ENCODE data around the gene GRIK1.

The GRIK1 gene

DNA sequence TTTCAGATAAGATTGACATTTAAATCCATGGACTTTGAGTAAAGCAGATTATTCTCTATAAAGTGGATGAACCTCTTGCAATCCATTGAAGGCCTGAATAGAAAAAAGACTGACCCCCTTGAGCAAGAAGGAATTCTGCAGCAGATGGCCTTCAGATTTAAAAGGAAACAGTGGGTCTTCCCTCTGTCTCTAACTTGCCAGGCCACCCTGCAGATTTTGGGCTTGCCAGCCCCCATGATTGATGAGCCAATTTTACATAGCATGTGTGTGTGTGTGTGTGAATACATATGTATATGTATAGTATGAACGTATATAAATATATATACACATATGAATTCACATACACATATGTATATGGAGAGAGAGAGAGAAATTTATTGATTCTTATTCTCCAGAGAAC, 113.4 kb downstream of the GRIK1 start:
- no peak for DNase-seq

DNA sequence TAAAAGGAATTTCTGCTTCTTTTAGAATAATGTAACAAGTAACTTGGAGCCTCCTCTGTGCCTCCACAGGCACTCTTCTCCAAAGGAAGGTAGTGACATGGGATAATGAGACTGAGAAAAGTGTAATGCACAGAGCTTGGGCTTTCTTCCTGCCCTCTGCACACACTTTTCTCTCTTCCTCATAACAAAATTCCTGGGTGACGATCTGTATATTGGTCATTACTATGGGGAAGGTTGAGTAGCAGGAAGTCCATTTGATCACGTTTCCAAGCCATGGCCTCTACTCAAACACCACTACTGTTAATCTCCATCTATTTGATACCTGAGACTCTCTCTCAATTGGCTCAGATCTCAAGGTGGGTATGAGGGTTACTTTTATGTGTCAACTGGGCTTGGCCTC, 113.9 kb downstream of the GRIK1 start:
- no peak for DNase-seq

DNA sequence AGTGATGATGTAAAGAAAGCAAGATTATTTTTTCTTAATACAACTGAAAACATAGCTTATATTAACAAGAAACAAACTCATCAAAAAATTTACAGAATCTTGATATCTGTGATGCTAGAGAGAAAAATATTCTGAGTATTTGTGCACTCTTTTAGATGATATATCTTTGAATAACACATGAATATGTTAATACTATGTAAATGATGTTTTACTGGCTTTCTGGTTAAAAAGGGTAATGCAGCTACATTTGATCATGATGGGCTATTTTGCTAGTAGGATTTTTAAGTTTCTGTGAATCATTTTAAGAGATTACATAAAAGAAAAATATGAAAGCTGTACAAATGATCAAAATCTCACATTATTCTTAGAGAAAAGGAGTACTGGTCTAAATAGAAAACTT, 114.5 kb downstream of the GRIK1 start:
- DNase-seq = no peak

DNA sequence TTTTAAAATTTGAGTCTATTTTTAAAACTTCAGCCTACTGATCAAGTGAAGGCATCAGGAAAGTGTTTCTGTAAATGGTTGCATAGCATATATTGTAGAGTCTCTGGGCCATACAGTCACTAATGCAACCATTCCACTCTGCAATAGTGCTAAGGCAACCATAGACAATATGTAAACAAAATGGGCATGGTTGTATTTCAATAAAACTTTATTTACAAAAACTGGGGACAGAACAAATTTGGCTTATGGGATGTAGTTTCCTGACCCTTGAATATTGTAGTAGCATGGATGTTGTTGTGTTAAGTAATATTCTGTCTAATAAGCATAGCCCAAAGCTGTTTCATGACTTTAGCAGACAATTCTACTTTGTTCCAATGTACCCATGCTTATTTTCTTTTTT, 117.7 kb downstream of the GRIK1 start:
- DNase-seq = no peak

DNA sequence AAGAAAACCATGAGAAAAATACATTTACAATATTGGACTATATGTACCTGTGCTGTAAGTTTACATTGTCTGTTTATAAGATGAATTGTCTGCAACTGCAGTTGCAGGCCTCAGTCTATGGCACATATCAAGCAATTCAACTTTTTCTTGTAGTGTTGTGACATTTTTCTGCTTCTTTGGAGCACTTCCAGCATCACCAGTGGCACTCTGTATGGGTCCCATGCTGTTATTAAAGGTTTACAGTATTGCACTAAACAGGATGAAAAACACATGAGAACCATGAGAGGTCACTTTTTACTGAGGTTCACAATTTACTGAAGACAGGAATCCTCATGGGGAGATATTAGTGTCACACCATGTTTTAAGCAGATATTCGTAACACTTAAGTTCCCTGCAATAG, 118.6 kb downstream of the GRIK1 start:
- no peak for DNase-seq

DNA sequence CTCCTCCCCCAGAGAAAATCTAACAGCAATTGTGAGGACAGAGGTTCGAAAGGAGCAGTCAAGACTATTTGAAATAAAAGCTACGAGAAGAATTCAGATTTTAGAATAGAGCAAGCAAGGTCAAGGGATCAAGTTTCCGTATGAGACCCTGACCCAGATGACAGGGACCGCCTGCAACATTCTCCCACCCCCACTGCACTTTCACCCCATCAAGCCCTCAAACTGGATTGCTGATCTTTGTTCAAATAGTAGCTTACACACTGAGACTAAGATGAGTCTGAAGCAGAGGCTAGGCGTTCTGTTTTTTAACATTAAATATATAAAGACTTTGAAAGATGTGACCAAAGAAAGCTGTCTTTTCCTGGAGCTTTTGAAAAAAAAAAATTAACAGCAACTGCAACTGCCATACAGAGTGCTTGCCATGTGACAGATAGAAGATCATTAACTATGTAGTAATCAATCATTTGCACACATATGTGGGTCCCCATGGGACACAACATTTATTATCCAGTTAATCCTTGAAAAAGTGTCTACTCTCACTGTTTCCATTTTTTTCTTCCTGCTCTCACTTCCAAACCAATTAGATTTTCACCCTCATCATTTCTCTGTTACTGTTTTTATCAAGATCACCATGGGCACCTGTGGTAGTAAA, 120.0 kb downstream of the GRIK1 start:
- DNase-seq = no peak

DNA sequence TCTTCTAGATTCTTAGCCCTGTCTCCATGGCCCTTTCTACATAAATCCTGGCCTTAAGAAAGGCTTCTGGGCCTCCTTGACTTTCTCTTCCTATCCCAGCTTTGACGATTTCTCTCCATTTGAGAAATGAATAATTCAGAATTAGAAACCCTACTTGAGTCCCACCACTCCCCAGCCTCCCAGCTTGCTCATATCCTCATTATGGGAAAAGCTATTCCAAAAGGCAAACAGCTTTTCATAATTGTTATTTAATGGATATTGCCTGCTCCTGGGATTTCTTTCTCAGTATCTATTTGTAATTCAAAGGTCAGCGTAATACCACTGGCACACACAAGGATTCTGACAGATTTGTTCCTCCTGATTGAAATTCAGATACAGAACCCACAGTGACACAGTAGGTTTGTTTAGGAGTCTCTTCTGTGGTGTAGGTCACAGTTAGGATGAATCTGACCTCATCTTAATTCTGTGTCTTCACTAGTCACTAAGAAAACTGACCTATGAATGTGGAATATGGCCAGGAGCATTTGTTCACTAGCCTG, 121.3 kb downstream of the GRIK1 start:
- no peak for DNase-seq

DNA sequence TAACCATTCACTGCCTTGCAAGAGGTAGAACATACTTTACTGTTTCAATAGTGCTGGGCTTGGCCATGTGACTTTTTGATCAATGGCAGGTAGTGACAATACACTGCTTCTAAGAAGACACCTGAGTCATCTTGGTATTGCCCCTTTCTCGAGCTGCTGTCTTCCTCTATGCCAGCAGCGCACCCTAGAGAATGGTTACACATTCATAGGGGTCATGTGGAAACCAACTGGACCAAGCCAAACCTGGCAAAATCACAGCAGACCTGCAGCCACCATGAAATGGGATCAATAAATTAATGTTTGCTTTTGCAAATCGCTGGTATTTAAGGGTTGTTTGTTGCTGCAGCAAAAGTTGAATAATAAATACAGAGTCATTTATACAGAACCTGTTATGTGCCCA, 122.3 kb downstream of the GRIK1 start:
- no peak for DNase-seq

DNA sequence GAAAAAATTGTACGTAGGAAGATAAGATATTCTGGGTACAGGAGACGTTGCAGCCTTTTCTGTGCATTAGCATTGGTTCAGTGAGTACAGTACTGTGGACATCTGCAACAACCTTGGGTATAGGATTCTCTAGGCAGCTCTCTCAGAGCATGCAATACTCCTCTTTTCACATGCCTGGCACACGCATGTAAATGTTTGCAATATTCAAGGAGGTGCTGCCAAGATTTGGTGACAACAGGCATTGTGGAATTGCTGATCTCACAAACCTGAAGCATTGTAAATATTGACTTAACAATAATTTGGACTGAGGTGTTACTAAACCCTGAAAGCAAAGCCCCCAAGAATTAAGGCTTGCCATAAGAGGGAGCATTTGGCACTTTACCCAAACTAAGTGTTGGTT, 126.8 kb downstream of the GRIK1 start:
- DNase-seq = no peak

DNA sequence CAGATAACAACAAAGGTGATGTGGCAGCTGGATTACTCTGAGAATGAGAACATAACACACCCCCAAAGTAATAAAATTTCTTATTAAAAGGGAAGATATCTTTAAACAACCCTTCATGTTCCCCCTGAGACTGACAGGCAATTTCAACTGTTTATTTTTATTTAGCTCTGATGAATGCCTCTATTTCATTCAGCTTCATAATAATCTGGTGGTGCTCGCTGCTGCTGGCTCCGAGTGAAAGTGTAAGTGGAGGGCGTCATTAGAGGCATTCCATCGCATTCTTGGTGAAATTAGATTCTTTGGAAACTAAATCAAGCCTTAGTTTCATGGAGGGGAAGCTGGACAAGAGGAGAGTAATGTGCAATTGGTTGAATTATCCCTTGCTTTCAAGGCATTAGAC, 128.9 kb downstream of the GRIK1 start:
- DNase-seq = no peak

DNA sequence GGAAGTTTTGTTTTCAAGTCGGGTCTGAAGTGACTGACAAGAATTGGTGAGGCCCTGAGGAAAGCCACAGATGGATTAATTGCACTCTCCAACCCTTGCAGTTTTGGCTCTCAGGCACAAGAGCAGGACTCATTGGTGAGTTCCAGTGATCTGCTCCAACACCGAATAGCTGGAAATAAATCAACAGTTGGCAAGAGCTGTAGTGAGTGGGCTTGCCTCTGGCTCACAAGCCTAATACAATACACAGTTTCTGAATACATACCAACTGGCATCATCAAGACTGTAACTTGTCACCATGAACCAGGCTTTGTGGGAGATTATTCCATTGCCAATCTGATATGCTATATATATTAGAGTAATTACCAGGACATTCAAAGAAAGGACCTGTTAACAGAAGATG, 131.6 kb downstream of the GRIK1 start:
- DNase-seq = no peak

DNA sequence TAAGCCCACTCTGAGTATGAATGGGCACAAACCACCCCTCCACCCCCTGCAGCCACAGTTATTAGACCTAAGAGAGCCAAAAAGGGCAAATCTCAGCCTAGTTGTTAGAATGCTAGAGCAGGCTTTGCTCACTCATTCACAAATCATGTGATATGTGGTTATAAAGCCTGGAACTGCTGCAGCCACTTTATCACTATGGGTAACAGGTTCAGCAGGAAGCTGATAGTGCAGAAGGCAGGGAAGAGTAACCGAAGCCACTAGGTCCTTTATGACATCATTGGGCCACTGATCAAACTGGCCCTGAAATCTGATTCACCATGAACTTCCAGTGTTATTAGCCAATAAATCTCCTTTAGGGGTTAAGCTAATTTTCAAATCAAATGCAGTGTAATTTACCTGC, 134.7 kb downstream of the GRIK1 start:
- no peak for DNase-seq

DNA sequence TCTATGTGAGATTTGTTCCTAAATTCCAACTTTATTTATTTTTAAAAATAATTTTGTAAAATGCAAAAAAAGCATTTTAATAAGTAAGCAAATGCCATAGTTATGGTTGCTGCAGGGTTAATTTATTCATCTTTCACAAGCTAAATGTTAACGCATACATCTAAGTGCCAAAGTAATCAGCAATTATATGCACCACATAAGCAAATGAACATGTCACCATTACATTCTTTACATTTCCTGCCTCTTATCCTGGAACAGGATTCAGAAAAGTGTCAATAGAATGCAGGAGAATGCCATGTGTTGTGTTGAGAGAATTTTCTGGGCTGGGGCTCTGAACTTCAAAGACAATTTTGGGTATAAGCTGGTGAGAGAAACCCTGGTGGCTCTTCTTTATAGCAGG, 136.6 kb downstream of the GRIK1 start:
- no peak for DNase-seq

DNA sequence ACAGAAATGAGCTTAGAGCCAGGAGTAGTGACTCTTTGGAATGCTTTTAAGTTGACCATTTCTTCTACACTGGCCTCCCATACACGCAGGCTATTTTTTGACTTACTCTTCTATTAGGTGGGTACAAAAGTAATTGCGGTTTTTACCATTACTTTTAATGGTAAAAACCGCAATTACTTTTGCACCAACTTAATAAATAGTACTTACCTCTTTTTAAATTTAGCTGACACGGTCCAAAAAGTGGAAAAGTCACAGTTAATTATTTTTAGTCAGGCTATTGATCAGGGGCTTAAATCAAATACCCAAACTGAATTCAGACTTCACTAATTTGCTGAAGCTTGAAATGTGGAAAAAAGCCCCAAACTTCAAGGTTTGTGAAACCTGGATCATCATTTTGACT, 138.7 kb downstream of the GRIK1 start:
- DNase-seq = no peak

DNA sequence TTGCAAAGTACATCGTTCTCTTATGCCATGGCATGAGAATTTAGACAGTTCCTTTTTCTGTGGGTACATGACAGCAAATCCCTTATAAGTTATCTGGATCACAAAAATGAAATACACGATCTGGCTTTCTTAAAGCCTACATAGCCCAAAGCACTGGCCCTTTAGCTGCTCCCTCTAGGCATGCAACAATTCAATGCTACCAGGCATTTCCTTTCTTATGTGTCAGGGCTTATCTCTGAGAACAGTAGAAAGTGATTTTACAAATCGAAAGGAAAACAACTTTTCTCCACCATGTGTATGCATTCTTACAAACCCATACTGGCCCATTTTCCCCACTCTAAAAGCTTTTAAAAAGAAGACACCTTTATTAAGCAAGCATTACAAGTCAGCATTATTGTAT, 139.7 kb downstream of the GRIK1 start:
- no peak for DNase-seq

DNA sequence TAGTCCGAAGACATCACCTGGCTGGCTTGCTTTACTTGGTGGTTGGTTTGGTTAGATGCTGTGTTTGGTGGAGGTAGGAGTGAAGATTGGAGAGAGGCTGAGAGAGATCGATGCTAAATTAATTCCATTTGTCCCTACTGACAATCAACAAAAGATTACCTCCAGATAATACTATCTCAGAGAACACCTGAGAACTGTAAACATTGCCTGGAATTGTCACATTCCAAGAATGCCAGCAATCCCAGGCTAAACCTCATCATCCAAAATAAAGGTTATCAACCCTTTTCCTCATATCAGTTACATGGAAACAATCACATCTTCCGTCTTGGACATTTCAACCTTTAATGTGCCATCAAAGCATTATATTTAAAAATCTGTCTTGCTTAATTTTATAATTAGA, 141.0 kb downstream of the GRIK1 start:
- no peak for DNase-seq

DNA sequence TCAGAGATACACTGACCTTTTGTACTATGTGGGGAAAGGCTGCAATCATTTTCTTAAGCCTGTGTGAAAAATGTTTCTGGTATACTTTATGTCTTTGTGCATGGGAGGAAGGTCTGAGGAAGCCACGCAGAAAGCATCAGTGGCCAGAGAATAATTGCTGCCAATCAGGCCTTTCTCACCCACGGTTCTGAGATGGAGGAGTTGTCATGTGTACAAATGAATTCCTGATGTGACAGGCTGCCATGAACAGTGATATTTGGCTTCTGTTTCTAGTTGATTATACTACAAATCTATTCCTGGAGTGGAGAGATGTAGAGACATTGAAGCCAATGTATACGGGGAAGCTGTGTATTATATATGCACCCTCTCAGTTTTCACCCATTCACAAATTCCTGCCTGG, 142.6 kb downstream of the GRIK1 start:
- no peak for DNase-seq

DNA sequence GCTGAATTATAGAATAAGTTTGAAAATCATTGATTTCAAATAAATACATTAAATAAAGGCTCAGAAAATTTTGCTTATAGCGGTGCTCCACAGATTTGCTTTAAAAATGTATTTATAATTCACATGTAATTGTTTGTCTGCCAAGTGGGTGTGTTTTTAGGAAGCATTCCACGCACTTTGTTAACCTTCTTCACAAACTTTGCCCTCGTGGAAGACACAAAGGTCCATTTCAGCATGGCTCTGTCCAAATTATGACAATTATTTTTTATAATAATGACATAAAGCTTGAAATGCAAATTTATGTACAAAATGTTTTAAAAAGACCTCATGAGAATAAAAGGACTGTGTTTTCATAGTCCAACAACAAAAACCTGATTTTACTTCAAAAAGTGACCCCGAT, 146.1 kb downstream of the GRIK1 start:
- DNase-seq = no peak

DNA sequence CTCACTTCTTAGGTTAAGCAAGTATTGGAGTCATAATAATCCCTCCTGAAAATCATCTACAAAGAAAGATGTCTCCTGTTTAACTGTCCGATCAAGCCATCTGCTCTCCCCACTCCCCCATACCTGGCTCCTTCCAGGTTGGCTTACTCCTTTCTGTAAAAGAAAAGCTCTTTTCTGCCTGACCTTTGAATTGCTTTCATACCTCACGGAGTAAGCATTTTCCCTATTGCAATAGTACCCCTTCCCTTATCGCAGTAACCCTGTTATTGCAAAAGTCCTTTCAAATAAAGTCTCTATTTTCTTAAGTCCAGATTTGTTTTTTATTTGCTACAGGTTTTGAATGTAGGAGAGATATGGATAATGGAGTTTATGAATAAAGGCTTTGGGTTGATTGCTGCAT, 150.4 kb downstream of the GRIK1 start:
- no peak for DNase-seq

DNA sequence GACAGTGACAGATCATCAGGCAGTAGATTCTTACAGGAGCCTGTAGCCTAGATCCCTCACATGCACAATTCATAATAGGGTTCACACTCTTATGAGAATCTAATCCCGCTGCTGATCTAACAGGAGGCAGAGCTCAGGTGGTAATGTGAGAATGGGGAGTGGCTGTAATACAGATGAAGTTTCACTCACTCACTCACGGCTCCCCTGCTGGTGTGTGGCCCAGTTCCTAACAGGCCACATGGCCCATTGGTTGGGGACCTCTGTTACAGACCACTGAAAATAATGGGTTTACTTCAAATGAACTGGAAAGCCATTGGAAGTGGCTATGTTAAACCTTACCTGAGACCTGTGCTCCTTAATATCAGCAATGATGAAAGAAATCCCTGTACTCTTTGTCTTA, 151.0 kb downstream of the GRIK1 start:
- DNase-seq = no peak

DNA sequence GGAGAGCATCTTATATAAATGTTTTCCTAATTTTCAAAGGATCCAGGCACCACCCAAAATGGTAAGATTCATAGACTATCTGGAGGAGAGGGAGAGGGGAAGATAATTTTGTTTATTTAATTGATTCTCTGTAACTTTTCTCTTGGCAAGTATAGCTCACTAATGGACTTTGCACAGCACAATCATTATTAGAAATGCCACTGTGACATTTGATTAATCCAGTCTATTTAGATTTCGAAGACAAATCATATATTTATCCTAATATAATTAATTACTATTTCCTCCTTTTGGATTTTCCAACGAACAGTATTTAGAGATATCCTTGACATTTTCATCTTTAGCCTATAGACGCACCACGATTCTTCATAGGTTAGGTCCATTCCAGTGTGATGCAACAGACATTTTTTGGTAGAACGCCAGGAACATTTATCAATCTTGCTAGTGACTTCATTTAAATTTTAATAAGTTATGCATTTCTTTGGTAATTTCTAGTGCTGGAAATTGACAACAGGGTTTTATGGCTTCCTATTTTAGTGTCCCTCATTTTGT, 152.4 kb downstream of the GRIK1 start:
- no peak for DNase-seq

DNA sequence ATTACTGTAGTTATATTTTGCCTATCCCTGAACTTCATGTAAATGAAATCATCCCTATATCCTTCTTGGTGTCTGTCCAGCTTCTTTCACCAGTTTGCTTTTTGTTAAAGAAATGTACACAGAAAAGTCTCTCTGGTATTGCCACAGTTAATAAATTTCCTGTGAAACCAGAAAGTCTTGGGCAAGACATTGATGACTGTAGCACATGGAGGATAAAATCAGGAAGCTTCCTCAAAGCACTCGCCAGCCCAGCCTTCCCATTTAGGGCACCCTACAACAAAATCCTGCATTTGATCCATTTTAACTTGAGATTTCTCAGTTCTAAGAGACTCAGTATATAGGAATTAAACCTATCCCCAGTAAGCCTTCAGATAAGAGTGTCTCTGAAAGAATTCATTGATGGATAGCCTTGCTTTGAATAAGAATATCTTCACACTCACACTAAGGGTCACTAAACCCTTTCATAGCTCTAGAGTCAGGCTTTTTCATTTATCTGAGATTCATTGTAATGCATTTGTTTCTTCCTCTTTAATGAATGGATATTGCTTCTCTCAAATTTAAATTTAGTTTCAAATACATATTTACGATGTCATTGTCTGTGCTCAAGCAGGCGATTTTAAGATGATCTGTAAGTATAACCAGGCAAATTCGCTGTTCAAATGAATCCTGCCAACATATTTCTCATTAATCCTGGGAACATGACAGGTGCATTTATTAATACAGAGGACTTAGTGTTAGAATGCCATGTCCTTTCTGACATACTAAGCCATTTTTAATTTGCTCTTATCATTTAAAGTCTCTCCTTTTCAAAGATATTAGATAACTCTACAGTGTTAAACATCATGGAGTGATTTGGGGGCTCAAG, 153.1 kb downstream of the GRIK1 start:
- DNase-seq = no peak

DNA sequence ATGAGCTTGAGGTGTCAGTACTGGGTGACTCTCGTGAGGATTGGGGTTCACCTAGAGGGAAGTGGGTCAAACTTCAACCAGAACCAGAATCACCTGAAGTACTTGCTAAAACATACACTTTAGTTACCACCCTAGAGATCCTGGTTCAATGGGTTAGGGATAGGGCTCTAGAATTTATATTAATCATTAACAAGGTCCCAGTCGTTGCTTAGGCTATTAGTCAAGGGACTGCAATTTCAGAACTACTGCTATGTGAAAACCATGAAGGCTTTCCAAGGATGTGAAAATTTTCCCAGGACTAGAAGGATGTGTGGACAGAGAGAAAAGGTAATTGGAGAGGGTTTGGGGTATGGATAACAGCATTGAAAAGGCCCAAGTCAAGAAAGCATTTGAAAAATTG, 162.6 kb downstream of the GRIK1 start:
- DNase-seq = no peak

DNA sequence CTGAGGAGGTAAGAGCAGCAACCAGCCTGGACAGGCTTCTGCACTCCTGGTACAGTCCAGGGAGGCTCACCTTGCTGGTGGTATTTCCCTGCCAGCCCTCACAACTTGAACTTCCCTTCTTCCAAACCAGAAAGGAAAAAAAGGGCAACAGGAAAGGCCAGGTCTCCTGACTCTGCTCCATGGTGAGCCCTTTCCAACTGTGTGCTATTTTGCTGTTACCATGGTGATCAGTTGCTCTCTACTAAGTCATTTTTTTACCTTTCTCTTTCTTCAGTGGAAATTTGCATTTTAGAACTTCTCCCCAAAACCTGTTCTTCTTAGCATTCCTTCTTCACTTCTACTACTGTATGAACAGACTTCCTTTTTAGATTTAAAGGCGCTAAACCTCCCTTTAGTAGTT, 164.3 kb downstream of the GRIK1 start:
- DNase-seq = no peak

All from CD4-positive, alpha-beta T cell treated with Interleukin-17A for 4 hours (primary cell).